Measurements from ENCODE around the gene ADAMTS2. TPM values are rescaled to one million over a fixed set of nuclear protein-coding genes. Genes with fewer than 3 reads are reported as not detected.

ADAMTS2 gene
- total and polyA plus RNA-seq, 5 donors from 2014 or later = 0.03 TPM; not detected in 4

DNA sequence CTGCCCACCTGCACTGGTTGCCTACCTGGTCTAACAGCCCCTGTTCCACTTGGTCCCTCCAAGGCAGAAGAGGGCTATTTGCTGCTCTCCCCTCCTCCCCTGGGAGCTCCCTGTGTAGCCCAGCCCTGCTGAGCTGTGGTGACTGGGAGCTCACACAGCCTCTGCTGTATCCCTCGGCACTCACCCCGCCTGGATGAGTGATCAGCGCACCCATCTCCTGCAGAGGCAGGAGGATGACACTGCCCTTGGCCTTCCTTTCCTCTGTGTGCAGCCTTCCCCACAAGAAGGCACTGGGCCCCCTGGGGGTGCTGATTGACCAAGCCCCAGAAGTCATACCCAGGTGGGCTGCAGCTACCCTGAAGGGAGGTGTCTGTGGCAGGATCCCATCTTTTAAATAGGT, 134.2 kb downstream of the ADAMTS2 start:
- DNase-seq = no peak

DNA sequence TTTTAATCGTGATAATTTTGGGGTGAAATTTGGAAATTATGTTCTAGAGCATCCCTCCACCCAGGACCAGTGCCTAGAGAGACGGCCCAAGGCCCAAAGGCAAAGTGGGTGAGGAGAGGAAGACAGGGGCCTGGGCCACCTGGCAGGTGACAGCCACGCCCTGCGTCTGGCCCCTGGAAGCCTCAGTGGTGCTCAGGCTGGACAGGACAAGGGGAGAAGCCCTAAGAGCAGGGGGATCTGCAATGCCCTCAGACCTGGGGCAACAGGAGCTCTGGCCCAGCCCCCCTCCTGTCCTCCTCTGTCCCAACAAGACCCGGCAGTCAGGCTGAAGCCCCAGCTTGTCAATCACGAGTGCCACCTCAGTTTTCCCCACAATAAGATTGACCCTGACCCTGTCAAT, 134.8 kb downstream of the ADAMTS2 start:
- Mint-ChIP-seq H3K4me3 (no peak overlapping the region), H3K27me3 (no peaks in the 10 kb centered on the region), H3K9me3 (no peaks in the 10 kb centered on the region), H3K4me1 (no peaks in the 10 kb centered on the region), H3K36me3 (no peaks in the 10 kb centered on the region), H3K27ac (no peak overlapping the region)
- no peaks in the 10 kb centered on the region for H3K4me1 ChIP-seq (ENCODE audit: control insufficient read depth, insufficient read depth, low read length, poor library complexity, severe bottlenecking)
- H3K9me3 ChIP-seq (ENCODE audit: control insufficient read depth in 2 of 2, low read length in 2 of 2) = no peaks in the 10 kb centered on the region
- H3K27ac ChIP-seq (ENCODE audit: insufficient read depth, low read length, poor library complexity, severe bottlenecking) = no peak overlapping the region
- no peak for ATAC-seq (ENCODE audit: low read depth in 2 of 2)
- H3K4me3 ChIP-seq (ENCODE audit: low read depth, low read length) = no peak overlapping the region
- DNase-seq = no peak
- no peaks in the 10 kb centered on the region for H3K36me3 ChIP-seq (ENCODE audit: control insufficient read depth, insufficient read depth, low read length)
- H3K27me3 ChIP-seq (ENCODE audit: control insufficient read depth, insufficient read depth, low read length) = no peaks in the 10 kb centered on the region

More for the DNA sequence above, 134.2 kb downstream of the ADAMTS2 start:
- Histone ChIP-seq H3K27me3 (ENCODE audit: control insufficient read depth, insufficient read depth, low read length) (no peaks in the 10 kb centered on the region), H3K4me1 (ENCODE audit: control insufficient read depth, insufficient read depth, low read length, poor library complexity, severe bottlenecking) (no peaks in the 10 kb centered on the region), H3K9me3 (ENCODE audit: control insufficient read depth in 2 of 2, low read length in 2 of 2) (no peaks in the 10 kb centered on the region), H3K27ac (ENCODE audit: insufficient read depth, low read length, poor library complexity, severe bottlenecking) (no peak overlapping the region), H3K4me3 (ENCODE audit: low read depth, low read length) (no peak overlapping the region), H3K36me3 (ENCODE audit: control insufficient read depth, insufficient read depth, low read length) (no peaks in the 10 kb centered on the region)
- H3K27me3 Mint-ChIP-seq = no peaks in the 10 kb centered on the region
- no peaks in the 10 kb centered on the region for H3K4me1 Mint-ChIP-seq
- no peak for ATAC-seq (ENCODE audit: low read depth in 2 of 2)
- H3K4me3 Mint-ChIP-seq = no peak overlapping the region
- H3K36me3 Mint-ChIP-seq = no peaks in the 10 kb centered on the region
- H3K9me3 Mint-ChIP-seq = no peaks in the 10 kb centered on the region
- no peak overlapping the region for H3K27ac Mint-ChIP-seq

DNA sequence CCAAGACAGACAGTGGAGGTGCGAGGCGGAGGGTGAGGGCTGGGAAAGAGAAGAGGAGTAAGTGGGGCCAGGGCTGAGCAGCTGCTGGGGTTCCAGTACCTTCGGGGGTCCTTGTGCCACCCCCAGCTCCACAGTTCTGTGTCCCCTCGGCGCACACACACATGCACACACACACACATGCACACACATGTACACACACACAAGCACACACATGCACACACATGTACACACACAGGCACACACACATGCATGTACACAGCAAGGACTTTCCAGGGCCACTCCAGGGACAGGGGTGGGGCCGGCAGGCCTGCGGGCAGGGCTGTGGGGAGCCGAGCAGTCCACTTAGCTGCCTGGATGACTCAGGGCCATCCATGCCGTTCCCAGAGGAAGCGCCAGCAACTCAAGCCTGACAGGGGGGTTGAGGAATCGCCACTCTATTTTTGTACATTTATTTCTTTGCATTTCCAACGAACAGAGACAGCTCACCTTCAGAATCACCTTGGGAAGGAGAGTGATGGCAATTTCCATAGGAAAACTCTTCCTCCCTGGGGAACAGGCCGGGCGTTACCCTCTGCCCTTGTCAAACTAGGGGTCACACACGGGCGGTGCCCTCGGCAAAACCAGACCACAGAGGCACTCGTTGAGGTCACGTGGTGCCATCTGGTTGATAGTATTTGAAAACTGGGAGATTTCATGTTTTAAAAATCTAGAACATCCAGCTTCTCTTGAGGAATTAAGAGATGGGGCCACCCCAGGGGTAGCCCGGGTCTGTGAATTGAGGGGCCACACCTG, 135.7 kb downstream of the ADAMTS2 start:
- H3K4me3 ChIP-seq (ENCODE audit: low read depth, low read length) = no peak overlapping the region
- no peaks in the 10 kb centered on the region for H3K27me3 Mint-ChIP-seq
- no peaks in the 10 kb centered on the region for H3K9me3 Mint-ChIP-seq
- no peaks in the 10 kb centered on the region for H3K9me3 ChIP-seq (ENCODE audit: control insufficient read depth in 2 of 2, low read length in 2 of 2)
- H3K4me1 ChIP-seq (ENCODE audit: control insufficient read depth, insufficient read depth, low read length, poor library complexity, severe bottlenecking) = no peaks in the 10 kb centered on the region
- H3K36me3 Mint-ChIP-seq = no peaks in the 10 kb centered on the region
- H3K27ac Mint-ChIP-seq = no peak overlapping the region
- H3K27me3 ChIP-seq (ENCODE audit: control insufficient read depth, insufficient read depth, low read length) = no peaks in the 10 kb centered on the region
- ATAC-seq (ENCODE audit: low read depth in 2 of 2) (no peak), DNase-seq (no peak)
- H3K27ac ChIP-seq (ENCODE audit: insufficient read depth, low read length, poor library complexity, severe bottlenecking) = no peak overlapping the region
- no peaks in the 10 kb centered on the region for H3K4me1 Mint-ChIP-seq
- H3K36me3 ChIP-seq (ENCODE audit: control insufficient read depth, insufficient read depth, low read length) = no peaks in the 10 kb centered on the region
- no peak overlapping the region for H3K4me3 Mint-ChIP-seq

DNA sequence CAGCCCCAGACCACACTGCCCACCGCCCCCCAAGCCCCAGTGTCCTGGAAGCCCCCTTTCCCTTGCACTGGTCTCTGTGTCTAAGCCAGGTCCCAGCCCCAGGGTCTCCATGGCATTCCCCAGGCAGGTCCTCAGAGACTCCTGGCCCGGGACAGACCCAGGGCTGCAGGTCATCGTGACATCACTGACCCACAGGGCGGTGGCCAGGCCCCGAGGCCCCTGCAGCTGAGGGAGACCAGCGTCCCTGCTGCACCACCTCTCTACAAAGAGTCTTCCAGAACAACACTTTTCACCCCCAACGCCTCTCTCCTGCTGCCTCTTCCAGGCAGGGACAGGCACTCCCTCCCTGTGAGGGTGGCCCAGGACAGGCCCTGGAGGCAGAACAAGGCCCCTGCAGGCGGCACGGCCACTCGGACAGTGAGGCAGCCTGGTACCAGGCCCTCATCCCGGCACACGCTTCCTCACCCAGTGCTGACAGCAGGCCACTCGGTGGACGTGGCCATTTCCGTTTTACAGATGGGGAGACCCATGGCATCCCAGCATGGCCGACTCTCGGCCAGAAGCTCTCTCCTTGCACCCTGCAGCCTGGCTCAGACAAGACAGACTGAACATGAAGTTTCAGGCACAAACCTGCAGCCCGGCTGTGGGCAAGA, 136.4 kb downstream of the ADAMTS2 start:
- no peak overlapping the region for H3K27ac Mint-ChIP-seq

DNA sequence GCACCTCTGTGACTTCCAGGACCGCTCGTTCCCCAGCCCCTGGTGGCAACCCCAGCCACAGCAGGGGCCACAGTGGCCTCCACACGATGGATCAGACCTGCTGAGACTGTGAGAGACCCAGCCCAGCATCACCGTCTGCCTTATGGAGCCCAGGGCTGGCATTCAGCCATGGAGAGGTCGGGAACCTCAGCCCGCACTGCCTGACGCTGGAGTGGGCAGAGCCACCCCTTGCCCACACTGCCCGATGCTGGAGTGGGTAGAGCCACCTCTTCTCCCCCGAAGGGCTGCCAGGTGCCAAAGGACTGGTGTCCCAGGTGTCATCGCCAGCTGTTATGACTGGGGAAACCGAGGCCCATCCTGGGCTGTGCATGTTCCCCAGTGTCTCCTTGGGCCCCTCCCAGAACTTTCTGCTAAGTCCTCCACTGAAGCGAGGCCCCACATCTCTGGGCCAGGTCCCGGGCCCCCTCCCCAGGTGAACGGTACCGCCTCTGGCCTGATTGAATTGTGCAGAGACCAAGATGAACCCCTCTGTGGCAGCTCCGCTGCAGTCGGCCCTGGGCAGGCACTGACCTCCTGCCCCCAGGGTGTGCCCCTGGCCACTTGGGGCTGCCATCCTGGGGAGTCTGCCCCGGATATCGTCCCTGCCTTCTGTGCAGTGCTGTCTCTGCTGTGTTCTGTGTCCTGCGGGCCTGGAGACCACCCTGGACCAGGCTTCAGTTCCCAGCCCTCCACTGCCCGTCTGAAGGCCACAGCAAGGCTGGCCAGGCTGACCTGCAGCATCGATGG, 137.1 kb downstream of the ADAMTS2 start:
- Mint-ChIP-seq H3K9me3 (no peaks in the 10 kb centered on the region), H3K36me3 (no peaks in the 10 kb centered on the region), H3K4me3 (no peak overlapping the region), H3K4me1 (no peaks in the 10 kb centered on the region), H3K27me3 (no peaks in the 10 kb centered on the region), H3K27ac (no peak overlapping the region)
- no peak overlapping the region for H3K27ac ChIP-seq (ENCODE audit: insufficient read depth, low read length, poor library complexity, severe bottlenecking)
- no peak for ATAC-seq (ENCODE audit: low read depth in 2 of 2)
- no peak overlapping the region for H3K4me3 ChIP-seq (ENCODE audit: low read depth, low read length)
- H3K9me3 ChIP-seq (ENCODE audit: control insufficient read depth in 2 of 2, low read length in 2 of 2) = no peaks in the 10 kb centered on the region
- no peaks in the 10 kb centered on the region for H3K4me1 ChIP-seq (ENCODE audit: control insufficient read depth, insufficient read depth, low read length, poor library complexity, severe bottlenecking)
- no peak for DNase-seq
- no peaks in the 10 kb centered on the region for H3K36me3 ChIP-seq (ENCODE audit: control insufficient read depth, insufficient read depth, low read length)
- H3K27me3 ChIP-seq (ENCODE audit: control insufficient read depth, insufficient read depth, low read length) = no peaks in the 10 kb centered on the region

More for the DNA sequence above, 136.4 kb downstream of the ADAMTS2 start:
- DNase-seq = no peak
- no peak overlapping the region for H3K4me3 Mint-ChIP-seq
- no peaks in the 10 kb centered on the region for H3K9me3 Mint-ChIP-seq
- Histone ChIP-seq H3K36me3 (ENCODE audit: control insufficient read depth, insufficient read depth, low read length) (no peaks in the 10 kb centered on the region), H3K4me3 (ENCODE audit: low read depth, low read length) (no peak overlapping the region), H3K27me3 (ENCODE audit: control insufficient read depth, insufficient read depth, low read length) (no peaks in the 10 kb centered on the region), H3K9me3 (ENCODE audit: control insufficient read depth in 2 of 2, low read length in 2 of 2) (no peaks in the 10 kb centered on the region), H3K27ac (ENCODE audit: insufficient read depth, low read length, poor library complexity, severe bottlenecking) (no peak overlapping the region), H3K4me1 (ENCODE audit: control insufficient read depth, insufficient read depth, low read length, poor library complexity, severe bottlenecking) (no peaks in the 10 kb centered on the region)
- no peak for ATAC-seq (ENCODE audit: low read depth in 2 of 2)
- no peaks in the 10 kb centered on the region for H3K36me3 Mint-ChIP-seq
- H3K27me3 Mint-ChIP-seq = no peaks in the 10 kb centered on the region
- no peaks in the 10 kb centered on the region for H3K4me1 Mint-ChIP-seq

DNA sequence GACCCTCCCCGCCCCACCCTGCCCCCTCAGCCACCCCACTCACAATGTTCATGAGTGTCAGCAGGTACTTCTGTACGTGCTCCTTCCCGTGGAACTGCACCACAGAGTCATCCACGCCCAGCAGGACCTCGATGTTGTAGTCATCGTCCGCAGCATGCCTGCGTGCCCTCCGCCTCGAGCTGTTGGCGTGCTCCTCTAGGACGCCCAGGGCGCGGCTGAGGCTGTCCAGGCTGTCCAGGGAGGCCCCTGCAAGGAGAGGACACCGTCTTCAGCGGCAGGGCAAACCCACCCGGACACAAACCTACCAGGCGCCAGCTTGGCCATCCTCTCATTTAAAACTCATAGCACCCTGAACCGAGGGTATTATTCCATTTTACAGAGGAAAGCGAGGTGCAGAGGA, 137.8 kb downstream of the ADAMTS2 start:
- Mint-ChIP-seq H3K27ac (no peak overlapping the region), H3K4me1 (no peaks in the 10 kb centered on the region), H3K4me3 (no peak overlapping the region), H3K27me3 (no peaks in the 10 kb centered on the region), H3K9me3 (no peaks in the 10 kb centered on the region), H3K36me3 (no peaks in the 10 kb centered on the region)
- no peak for DNase-seq
- no peaks in the 10 kb centered on the region for H3K4me1 ChIP-seq (ENCODE audit: control insufficient read depth, insufficient read depth, low read length, poor library complexity, severe bottlenecking)
- H3K4me3 ChIP-seq (ENCODE audit: low read depth, low read length) = no peak overlapping the region
- no peaks in the 10 kb centered on the region for H3K36me3 ChIP-seq (ENCODE audit: control insufficient read depth, insufficient read depth, low read length)
- ATAC-seq (ENCODE audit: low read depth in 2 of 2) = no peak
- H3K27me3 ChIP-seq (ENCODE audit: control insufficient read depth, insufficient read depth, low read length) = no peaks in the 10 kb centered on the region
- no peak overlapping the region for H3K27ac ChIP-seq (ENCODE audit: insufficient read depth, low read length, poor library complexity, severe bottlenecking)
- H3K9me3 ChIP-seq (ENCODE audit: control insufficient read depth in 2 of 2, low read length in 2 of 2) = no peaks in the 10 kb centered on the region

DNA sequence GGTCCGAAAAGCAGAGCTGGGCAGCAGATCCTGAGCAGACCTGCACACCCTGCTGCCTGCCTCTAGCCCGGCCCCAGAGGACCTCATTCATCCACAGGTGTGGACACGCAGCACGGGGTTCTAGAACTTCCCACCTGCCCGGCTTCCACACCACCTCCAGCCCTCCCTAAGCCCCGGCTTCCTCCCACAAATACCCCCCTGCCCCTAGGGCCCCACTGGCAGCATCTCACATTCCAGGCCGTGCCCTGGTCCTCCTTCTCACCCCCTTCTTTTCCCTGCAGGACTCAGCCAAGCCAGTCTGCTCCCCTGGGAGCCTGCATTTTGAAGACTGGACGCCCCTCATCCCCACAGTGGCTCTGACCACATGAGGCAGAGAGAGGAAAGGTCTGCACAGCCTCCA, 138.9 kb downstream of the ADAMTS2 start:
- Histone ChIP-seq H3K4me3 (ENCODE audit: low read depth, low read length) (no peak overlapping the region), H3K4me1 (ENCODE audit: control insufficient read depth, insufficient read depth, low read length, poor library complexity, severe bottlenecking) (no peaks in the 10 kb centered on the region), H3K9me3 (ENCODE audit: control insufficient read depth in 2 of 2, low read length in 2 of 2) (no peaks in the 10 kb centered on the region), H3K27ac (ENCODE audit: insufficient read depth, low read length, poor library complexity, severe bottlenecking) (no peak overlapping the region), H3K36me3 (ENCODE audit: control insufficient read depth, insufficient read depth, low read length) (no peaks in the 10 kb centered on the region), H3K27me3 (ENCODE audit: control insufficient read depth, insufficient read depth, low read length) (no peaks in the 10 kb centered on the region)
- Mint-ChIP-seq H3K27me3 (no peaks in the 10 kb centered on the region), H3K9me3 (peaks cover 0 to 1% (median 0%) of the 10 kb centered on the region in 7 donors), H3K36me3 (no peaks in the 10 kb centered on the region), H3K4me1 (no peaks in the 10 kb centered on the region), H3K27ac (no peak overlapping the region), H3K4me3 (no peak overlapping the region)
- DNase-seq = no peak
- no peak for ATAC-seq (ENCODE audit: low read depth in 2 of 2)

Measured in CD4-positive, CD25-positive, alpha-beta regulatory T cell (primary cell).